ENCODE results near the gene PTPRM. TPM values are rescaled to one million over a fixed set of nuclear protein-coding genes. Genes with fewer than 3 reads are reported as not detected.

PTPRM gene
- polyA plus RNA-seq, 1 donor from 2014 or later = 126 TPM

DNA sequence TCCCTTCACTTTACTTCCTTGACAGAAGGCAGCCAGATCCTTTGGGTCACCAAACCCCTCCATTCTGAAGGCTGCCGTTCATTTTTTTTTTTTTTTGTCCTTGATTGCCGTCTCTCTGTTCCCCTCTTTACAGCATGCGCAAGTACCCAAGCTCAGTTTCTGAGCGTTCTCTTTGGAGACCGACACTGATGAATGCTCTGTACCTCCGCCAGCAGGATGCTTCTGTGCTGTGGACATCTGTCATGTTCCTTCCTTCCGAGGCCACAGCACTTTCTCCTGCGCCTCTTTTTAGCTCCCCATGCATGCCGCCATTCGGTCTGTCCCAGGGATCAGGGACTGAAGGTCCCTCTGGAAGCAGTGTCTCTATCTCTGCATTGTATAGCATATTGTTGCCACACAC lies 763.5 kb downstream of the PTPRM start:
- H3K36me3 ChIP-seq (ENCODE audit: insufficient read depth, low read length) = no peaks in the 10 kb centered on the region
- H4K20me1 ChIP-seq (ENCODE audit: insufficient read depth) = no peaks in the 10 kb centered on the region
- H3K9me2 ChIP-seq (ENCODE audit: insufficient read depth, low read length) = no peaks in the 10 kb centered on the region
- no peaks in the 10 kb centered on the region for H3K79me2 ChIP-seq (replicated peaks; ENCODE audit: insufficient read depth, low read length)
- H2AFZ ChIP-seq (ENCODE audit: low read depth, low read length) = no peak overlapping the region
- H3K27ac ChIP-seq (ENCODE audit: low read length) = no peak overlapping the region
- H3K4me2 ChIP-seq (ENCODE audit: low read length) = no peak overlapping the region
- no peaks in the 10 kb centered on the region for H3K9me3 ChIP-seq (ENCODE audit: low read length)
- no peak overlapping the region for H3K9ac ChIP-seq (ENCODE audit: low read length)
- no peak overlapping the region for H3K4me3 ChIP-seq (ENCODE audit: low read length)
- no peaks in the 10 kb centered on the region for H3F3A ChIP-seq (ENCODE audit: insufficient read depth, low read length, poor library complexity, severe bottlenecking)
- no peaks in the 10 kb centered on the region for H3K27me3 ChIP-seq (ENCODE audit: insufficient read depth, low read depth, low read length)
- TF ChIP-seq SMC3 (conservative IDR thresholded peaks at IDR 0.05; ENCODE audit: poor library complexity) (no peak), EZH2 (IDR thresholded peaks at IDR 0.05; ENCODE audit: borderline replicate concordance, insufficient read depth, low read length, poor library complexity, severe bottlenecking) (no peak), RAD21 (conservative IDR thresholded peaks at IDR 0.05) (no peak), POLR2AphosphoS5 (IDR thresholded peaks at IDR 0.05) (no peak), MXI1 (conservative IDR thresholded peaks at IDR 0.05; ENCODE audit: poor library complexity, severe bottlenecking) (no peak), EP300 (conservative IDR thresholded peaks at IDR 0.05; ENCODE audit: poor library complexity, severe bottlenecking) (no peak), TAF1 (IDR thresholded peaks at IDR 0.05; ENCODE audit: low read depth) (no peak)
- TF ChIP-seq, protein P1, sequence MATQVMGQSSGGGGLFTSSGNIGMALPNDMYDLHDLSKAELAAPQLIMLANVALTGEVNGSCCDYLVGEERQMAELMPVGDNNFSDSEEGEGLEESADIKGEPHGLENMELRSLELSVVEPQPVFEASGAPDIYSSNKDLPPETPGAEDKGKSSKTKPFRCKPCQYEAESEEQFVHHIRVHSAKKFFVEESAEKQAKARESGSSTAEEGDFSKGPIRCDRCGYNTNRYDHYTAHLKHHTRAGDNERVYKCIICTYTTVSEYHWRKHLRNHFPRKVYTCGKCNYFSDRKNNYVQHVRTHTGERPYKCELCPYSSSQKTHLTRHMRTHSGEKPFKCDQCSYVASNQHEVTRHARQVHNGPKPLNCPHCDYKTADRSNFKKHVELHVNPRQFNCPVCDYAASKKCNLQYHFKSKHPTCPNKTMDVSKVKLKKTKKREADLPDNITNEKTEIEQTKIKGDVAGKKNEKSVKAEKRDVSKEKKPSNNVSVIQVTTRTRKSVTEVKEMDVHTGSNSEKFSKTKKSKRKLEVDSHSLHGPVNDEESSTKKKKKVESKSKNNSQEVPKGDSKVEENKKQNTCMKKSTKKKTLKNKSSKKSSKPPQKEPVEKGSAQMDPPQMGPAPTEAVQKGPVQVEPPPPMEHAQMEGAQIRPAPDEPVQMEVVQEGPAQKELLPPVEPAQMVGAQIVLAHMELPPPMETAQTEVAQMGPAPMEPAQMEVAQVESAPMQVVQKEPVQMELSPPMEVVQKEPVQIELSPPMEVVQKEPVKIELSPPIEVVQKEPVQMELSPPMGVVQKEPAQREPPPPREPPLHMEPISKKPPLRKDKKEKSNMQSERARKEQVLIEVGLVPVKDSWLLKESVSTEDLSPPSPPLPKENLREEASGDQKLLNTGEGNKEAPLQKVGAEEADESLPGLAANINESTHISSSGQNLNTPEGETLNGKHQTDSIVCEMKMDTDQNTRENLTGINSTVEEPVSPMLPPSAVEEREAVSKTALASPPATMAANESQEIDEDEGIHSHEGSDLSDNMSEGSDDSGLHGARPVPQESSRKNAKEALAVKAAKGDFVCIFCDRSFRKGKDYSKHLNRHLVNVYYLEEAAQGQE (IDR thresholded peaks at IDR 0.05; ENCODE audit: borderline replicate concordance) = no peak
- TF ChIP-seq, protein P2, sequence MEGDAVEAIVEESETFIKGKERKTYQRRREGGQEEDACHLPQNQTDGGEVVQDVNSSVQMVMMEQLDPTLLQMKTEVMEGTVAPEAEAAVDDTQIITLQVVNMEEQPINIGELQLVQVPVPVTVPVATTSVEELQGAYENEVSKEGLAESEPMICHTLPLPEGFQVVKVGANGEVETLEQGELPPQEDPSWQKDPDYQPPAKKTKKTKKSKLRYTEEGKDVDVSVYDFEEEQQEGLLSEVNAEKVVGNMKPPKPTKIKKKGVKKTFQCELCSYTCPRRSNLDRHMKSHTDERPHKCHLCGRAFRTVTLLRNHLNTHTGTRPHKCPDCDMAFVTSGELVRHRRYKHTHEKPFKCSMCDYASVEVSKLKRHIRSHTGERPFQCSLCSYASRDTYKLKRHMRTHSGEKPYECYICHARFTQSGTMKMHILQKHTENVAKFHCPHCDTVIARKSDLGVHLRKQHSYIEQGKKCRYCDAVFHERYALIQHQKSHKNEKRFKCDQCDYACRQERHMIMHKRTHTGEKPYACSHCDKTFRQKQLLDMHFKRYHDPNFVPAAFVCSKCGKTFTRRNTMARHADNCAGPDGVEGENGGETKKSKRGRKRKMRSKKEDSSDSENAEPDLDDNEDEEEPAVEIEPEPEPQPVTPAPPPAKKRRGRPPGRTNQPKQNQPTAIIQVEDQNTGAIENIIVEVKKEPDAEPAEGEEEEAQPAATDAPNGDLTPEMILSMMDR (IDR thresholded peaks at IDR 0.05; ENCODE audit: poor library complexity, severe bottlenecking) = no peak

DNA sequence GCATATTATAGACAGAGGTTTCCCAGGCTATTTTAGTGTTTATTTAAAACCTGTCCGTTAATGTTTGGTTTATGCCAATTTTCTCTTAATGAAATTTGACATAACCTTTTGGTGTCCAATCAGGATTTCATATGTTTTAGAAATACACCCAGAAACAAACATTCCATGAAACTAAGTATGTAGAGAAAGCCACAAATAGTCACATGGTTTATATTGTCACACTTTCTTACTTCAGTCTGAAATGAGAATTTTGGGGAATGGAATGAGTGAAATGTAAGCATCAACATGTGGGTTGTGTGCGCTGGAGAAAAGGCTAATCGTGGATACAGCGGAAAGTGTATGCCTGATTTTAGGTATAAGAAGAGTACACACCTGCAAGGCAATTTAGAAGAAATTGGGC lies 765.2 kb downstream of the PTPRM start:
- no peak overlapping the region for H3K27ac ChIP-seq (ENCODE audit: low read length)
- H3K27me3 ChIP-seq (ENCODE audit: insufficient read depth, low read depth, low read length) = no peaks in the 10 kb centered on the region
- no peak overlapping the region for H3K9ac ChIP-seq (ENCODE audit: low read length)
- TF ChIP-seq RAD21 (conservative IDR thresholded peaks at IDR 0.05) (no peak), POLR2AphosphoS5 (IDR thresholded peaks at IDR 0.05) (no peak), MXI1 (conservative IDR thresholded peaks at IDR 0.05; ENCODE audit: poor library complexity, severe bottlenecking) (no peak)
- H3K9me3 ChIP-seq (ENCODE audit: low read length) = no peaks in the 10 kb centered on the region
- no peaks in the 10 kb centered on the region for H3K9me2 ChIP-seq (ENCODE audit: insufficient read depth, low read length)
- H3K79me2 ChIP-seq (replicated peaks; ENCODE audit: insufficient read depth, low read length) = no peaks in the 10 kb centered on the region
- no peak overlapping the region for H3K4me2 ChIP-seq (ENCODE audit: low read length)
- H3K4me3 ChIP-seq (ENCODE audit: low read length) = no peak overlapping the region
- H3K36me3 ChIP-seq (ENCODE audit: insufficient read depth, low read length) = no peaks in the 10 kb centered on the region
- H3F3A ChIP-seq (ENCODE audit: insufficient read depth, low read length, poor library complexity, severe bottlenecking) = no peaks in the 10 kb centered on the region
- no peak overlapping the region for H2AFZ ChIP-seq (ENCODE audit: low read depth, low read length)
- no peaks in the 10 kb centered on the region for H4K20me1 ChIP-seq (ENCODE audit: insufficient read depth)

DNA sequence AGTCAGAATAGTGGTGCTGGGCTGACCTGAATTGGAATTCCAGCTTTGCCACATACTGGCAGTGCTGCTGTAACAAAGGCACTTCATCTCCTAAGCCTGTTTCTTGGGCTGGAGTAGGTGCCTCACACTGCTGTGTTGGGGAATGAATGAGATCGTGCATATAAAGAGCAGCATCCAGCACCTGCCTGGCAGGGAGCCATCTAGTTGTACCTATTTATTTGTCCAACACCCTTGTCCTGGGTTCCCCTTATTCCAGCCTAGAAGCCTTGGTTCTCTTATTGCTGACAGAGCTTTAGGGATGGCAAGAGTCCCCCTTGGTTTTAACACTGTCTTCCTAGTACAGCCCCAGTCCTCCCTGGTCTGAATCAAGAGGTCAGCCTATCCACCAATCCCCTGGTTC lies 766.8 kb downstream of the PTPRM start:
- no peaks in the 10 kb centered on the region for H3K36me3 ChIP-seq (ENCODE audit: insufficient read depth, low read length)
- no peaks in the 10 kb centered on the region for H3K79me2 ChIP-seq (replicated peaks; ENCODE audit: insufficient read depth, low read length)
- no peak overlapping the region for H3K4me2 ChIP-seq (ENCODE audit: low read length)
- H3K9ac ChIP-seq (ENCODE audit: low read length) = no peak overlapping the region
- TF ChIP-seq TAF1 (IDR thresholded peaks at IDR 0.05; ENCODE audit: low read depth) = no peak
- TF ChIP-seq, protein P1 (IDR thresholded peaks at IDR 0.05; ENCODE audit: borderline replicate concordance) = no peak
- TF ChIP-seq, protein P2 (IDR thresholded peaks at IDR 0.05; ENCODE audit: poor library complexity, severe bottlenecking) = no peak
- no peak for TF ChIP-seq SMC3 (conservative IDR thresholded peaks at IDR 0.05; ENCODE audit: poor library complexity)
- no peak for TF ChIP-seq MXI1 (conservative IDR thresholded peaks at IDR 0.05; ENCODE audit: poor library complexity, severe bottlenecking)
- no peaks in the 10 kb centered on the region for H3K9me3 ChIP-seq (ENCODE audit: low read length)
- no peaks in the 10 kb centered on the region for H3K27me3 ChIP-seq (ENCODE audit: insufficient read depth, low read depth, low read length)
- H3F3A ChIP-seq (ENCODE audit: insufficient read depth, low read length, poor library complexity, severe bottlenecking) = no peaks in the 10 kb centered on the region
- H3K27ac ChIP-seq (ENCODE audit: low read length) = no peak overlapping the region
- no peak overlapping the region for H2AFZ ChIP-seq (ENCODE audit: low read depth, low read length)
- H3K4me3 ChIP-seq (ENCODE audit: low read length) = no peak overlapping the region
- H4K20me1 ChIP-seq (ENCODE audit: insufficient read depth) = no peaks in the 10 kb centered on the region
- no peaks in the 10 kb centered on the region for H3K9me2 ChIP-seq (ENCODE audit: insufficient read depth, low read length)
